OCI-M1 (cell line): ENCODE measurements around the gene TSFM.
A peak's percentile ranks its signal among the peaks of the same experiment; 100 is the strongest.

ENCODE experiments used
- DNase-seq: peaks from one replicate; lab custom pipeline; 2025; lab: John Stamatoyannopoulos, UW

TSFM gene

GRCh38 chr12:57834086-57834876 lies 51.7 kb downstream of the TSFM start:
- DNase-seq: no peak

- no peak for DNase-seq
Measured at GRCh38 chr12:57835366-57836288, 53.0 kb downstream of the TSFM start.

GRCh38 chr12:57836442-57837375 lies 54.1 kb downstream of the TSFM start:
- peak; percentile 88 for DNase-seq

- peak; percentile 33 for DNase-seq
Measured at GRCh38 chr12:57837864-57838562, 55.4 kb downstream of the TSFM start.

- DNase-seq: no peak
Measured at GRCh38 chr12:57838594-57839302, 56.2 kb downstream of the TSFM start.

- DNase-seq: no peak
Measured at GRCh38 chr12:57839996-57840395, 57.4 kb downstream of the TSFM start.

GRCh38 chr12:57840726-57841125 lies 58.1 kb downstream of the TSFM start:
- peak; percentile 41 for DNase-seq

GRCh38 chr12:57841445-57841844 lies 58.9 kb downstream of the TSFM start:
- no peak for DNase-seq

- no peak for DNase-seq
Measured at GRCh38 chr12:57842342-57843294, 60.0 kb downstream of the TSFM start.

GRCh38 chr12:57844709-57845477 lies 62.3 kb downstream of the TSFM start:
- peak; percentile 78 for DNase-seq

GRCh38 chr12:57845478-57846284 lies 63.1 kb downstream of the TSFM start:
- DNase-seq: peak; percentile 80

- DNase-seq: no peak
Measured at GRCh38 chr12:57846285-57846576, 63.6 kb downstream of the TSFM start.

- peak; percentile 98 for DNase-seq
Measured at GRCh38 chr12:57846577-57847319, 64.2 kb downstream of the TSFM start, which contains the start of gene CTDSP2. Gene CTDSP2 (minus strand): TSS chr12:57846729. CDS start chr12:57846435, 294 bp downstream.
